ENCODE data around the gene STRN3. TPM values are rescaled to one million over a fixed set of nuclear protein-coding genes. Genes with fewer than 3 reads are reported as not detected.

Gene STRN3
- total and polyA plus RNA-seq, 2 of the 4 experiments (the other 2 are of a cell fraction), result 10.8 to 78.7 TPM

- no peak overlapping the region for H4K8ac ChIP-seq (ENCODE audit: low read depth in 2 of 2, low read length in 2 of 2)
- WGBS, 2 experiments (ENCODE audit: extremely low coverage in 2 of 2, insufficient read length in 1 of 2), result no CpG with 5 or more reads among the region's 1 CpG
- no peak overlapping the region for H3K27ac ChIP-seq (ENCODE audit: insufficient read depth, low read length)
- ChIA-PET POLR2A (ENCODE audit: unreplicated experiment) (no interaction called here), CTCF (no interaction called here)
- H2BK15ac ChIP-seq (ENCODE audit: low read depth, low read length), result no peak overlapping the region
- ATAC-seq (ENCODE audit: low read depth), result no peak
- no TSS peak for BruUV-seq (replicated peaks)
- no peak overlapping the region for H3K14ac ChIP-seq (replicated peaks; ENCODE audit: low read depth, low read length)
- no peak overlapping the region for H3K56ac ChIP-seq (ENCODE audit: extremely low read depth, insufficient read depth, low read length)
- no peak overlapping the region for H2AFZ ChIP-seq (replicated peaks; ENCODE audit: low read length, poor library complexity)
- in situ Hi-C loops (cut with MboI; ENCODE audit: low sequenced_read_pairs), result no loop called here
- peaks cover 6% of the 10 kb centered on the region for H3K4me1 ChIP-seq (ENCODE audit: control insufficient read depth, insufficient read depth, low read length)
- no peak overlapping the region for H3K4me2 ChIP-seq (ENCODE audit: low read depth, low read length)
- no peak overlapping the region for H3K23ac ChIP-seq (ENCODE audit: low read depth, low read length)
- intact Hi-C loops (cut with micrococcal nuclease), result no loop called here
- no peak overlapping the region for H3K4me3 ChIP-seq (ENCODE audit: insufficient read depth, low read depth, low read length)
- no peak overlapping the region for H3K18ac ChIP-seq (ENCODE audit: low read depth, low read length)
- no peak overlapping the region for H4K5ac ChIP-seq (ENCODE audit: low read depth, low read length)
- H3K9me1 ChIP-seq (ENCODE audit: insufficient read depth, low read length), result peaks cover under 1% of the 10 kb centered on the region; the same call in 1 of the 2 replicates
- no peak overlapping the region for H3K9ac ChIP-seq (ENCODE audit: low read depth, low read length)
- dilution Hi-C loops (cut with HindIII; ENCODE audit: low sequenced_read_pairs, unreplicated experiment), result no loop called here
- no peak for DNase-seq
- no peak overlapping the region for H2BK20ac ChIP-seq (ENCODE audit: low read depth, low read length)
- TF ChIP-seq ELK1 (IDR thresholded peaks at IDR 0.05; ENCODE audit: borderline replicate concordance, low read depth, low read length) (no peak), NFE2L2 (IDR thresholded peaks at IDR 0.05; ENCODE audit: low read depth, low read length) (no peak), MXI1 (IDR thresholded peaks at IDR 0.05; ENCODE audit: borderline replicate concordance, low read depth, low read length) (no peak), SMC3 (IDR thresholded peaks at IDR 0.05; ENCODE audit: low read depth, low read length) (no peak), POLR2A (IDR thresholded peaks at IDR 0.05; ENCODE audit: low read depth, low read length) (no peak), USF2 (IDR thresholded peaks at IDR 0.05; ENCODE audit: low read depth, low read length) (no peak), RFX5 (IDR thresholded peaks at IDR 0.05; ENCODE audit: low read depth, low read length) (no peak), CHD1 (IDR thresholded peaks at IDR 0.05; ENCODE audit: low read depth, low read length) (no peak), MAFK (IDR thresholded peaks at IDR 0.05; ENCODE audit: low read depth, low read length) (no peak)
- TF ChIP-seq, protein P1, sequence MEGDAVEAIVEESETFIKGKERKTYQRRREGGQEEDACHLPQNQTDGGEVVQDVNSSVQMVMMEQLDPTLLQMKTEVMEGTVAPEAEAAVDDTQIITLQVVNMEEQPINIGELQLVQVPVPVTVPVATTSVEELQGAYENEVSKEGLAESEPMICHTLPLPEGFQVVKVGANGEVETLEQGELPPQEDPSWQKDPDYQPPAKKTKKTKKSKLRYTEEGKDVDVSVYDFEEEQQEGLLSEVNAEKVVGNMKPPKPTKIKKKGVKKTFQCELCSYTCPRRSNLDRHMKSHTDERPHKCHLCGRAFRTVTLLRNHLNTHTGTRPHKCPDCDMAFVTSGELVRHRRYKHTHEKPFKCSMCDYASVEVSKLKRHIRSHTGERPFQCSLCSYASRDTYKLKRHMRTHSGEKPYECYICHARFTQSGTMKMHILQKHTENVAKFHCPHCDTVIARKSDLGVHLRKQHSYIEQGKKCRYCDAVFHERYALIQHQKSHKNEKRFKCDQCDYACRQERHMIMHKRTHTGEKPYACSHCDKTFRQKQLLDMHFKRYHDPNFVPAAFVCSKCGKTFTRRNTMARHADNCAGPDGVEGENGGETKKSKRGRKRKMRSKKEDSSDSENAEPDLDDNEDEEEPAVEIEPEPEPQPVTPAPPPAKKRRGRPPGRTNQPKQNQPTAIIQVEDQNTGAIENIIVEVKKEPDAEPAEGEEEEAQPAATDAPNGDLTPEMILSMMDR (conservative IDR thresholded peaks at IDR 0.05; ENCODE audit: low read depth, low read length), result no peak
- peaks cover 5 to 7% of the 10 kb centered on the region in 2 experiments; a peak in 1 of 4 replicates for H3K79me1 ChIP-seq (ENCODE audit: low read depth in 1 of 2, low read length in 2 of 2)
- no peaks in the 10 kb centered on the region for H3K9me3 ChIP-seq (ENCODE audit: control insufficient read depth, insufficient read depth, low read length)
- no peaks in the 10 kb centered on the region for H3K36me3 ChIP-seq (ENCODE audit: control insufficient read depth, insufficient read depth, low read length)
- H4K20me1 ChIP-seq (ENCODE audit: insufficient read depth, low read length), result no peaks in the 10 kb centered on the region
- no peak overlapping the region for H2BK5ac ChIP-seq (ENCODE audit: low read depth, low read length, poor library complexity, severe bottlenecking)
- no peak overlapping the region for H2AK9ac ChIP-seq (replicated peaks; ENCODE audit: low read depth, low read length, poor library complexity)
- no peak overlapping the region for H2BK120ac ChIP-seq (ENCODE audit: low read depth, low read length)
- H4K91ac ChIP-seq (ENCODE audit: insufficient read depth, low read depth, low read length), result no peak overlapping the region
- no peaks in the 10 kb centered on the region for H3K27me3 ChIP-seq (ENCODE audit: control insufficient read depth, insufficient read depth, low read length)
- no peak overlapping the region for H2AK5ac ChIP-seq (ENCODE audit: low read depth, low read length)
- no peak overlapping the region for H3K4ac ChIP-seq (ENCODE audit: low read depth, low read length)
Observed at GRCh38 chr14:31057035-31057434, 30.9 kb upstream of the STRN3 start.

Data from IMR-90 (cell line).